NT2/D1 (cell line): ENCODE measurements around the gene ZBTB3.

Experiments
- SUZ12 ChIP-seq: IDR thresholded peaks from 2 replicates; pipeline ENCODE4 v1.6.1; 2011; ENCODE audit not compliant: insufficient read length, insufficient read depth; ENCODE audit errors: extremely low read depth
- YY1 ChIP-seq: IDR thresholded peaks from 2 replicates; pipeline ENCODE4 v1.6.1; 2011; ENCODE audit not compliant: insufficient read length, insufficient read depth
- ZNF274 ChIP-seq: IDR thresholded peaks from 2 replicates; pipeline ENCODE4 v1.6.1; 2011; ENCODE audit warnings: mild to moderate bottlenecking, low read depth, low read length

- TF ChIP-seq YY1 = no peak
- no peak for TF ChIP-seq SUZ12
- TF ChIP-seq ZNF274 = no peak
Measured at GRCh38 chr11:62771144-62772021, 17.4 kb upstream of the ZBTB3 start, which contains the start of gene TAF6L.
